CD4-positive, alpha-beta T cell treated with Interleukin-4 for 4 hours (primary cell): ENCODE results near the gene DOCK10.
A peak's percentile ranks its signal among the peaks of the same experiment; 100 is the strongest.

Experiments
- DNase-seq: peaks from one replicate; pipeline ENCODE4 v3.0.0-alpha.2; 2020

DOCK10 gene

GRCh38 chr2:224973112-224974016 is 68.9 kb downstream of the DOCK10 start:
- peak; percentile 48 for DNase-seq

- peak; percentile 22 for DNase-seq
These were observed 71.1 kb downstream of the DOCK10 start for GRCh38 chr2:224971214-224971613.

- DNase-seq, result no peak
These were observed 72.0 kb downstream of the DOCK10 start for GRCh38 chr2:224970311-224970710.

- no peak for DNase-seq
These were observed 72.5 kb downstream of the DOCK10 start for GRCh38 chr2:224969633-224970260.

GRCh38 chr2:224969095-224969494 is 73.2 kb downstream of the DOCK10 start:
- DNase-seq, result no peak

- no peak for DNase-seq
These were observed 74.2 kb downstream of the DOCK10 start for GRCh38 chr2:224968051-224968450.

GRCh38 chr2:224966613-224967012 is 75.7 kb downstream of the DOCK10 start:
- no peak for DNase-seq

GRCh38 chr2:224959556-224959955 is 82.7 kb downstream of the DOCK10 start:
- no peak for DNase-seq

GRCh38 chr2:224958873-224959272 is 83.4 kb downstream of the DOCK10 start:
- DNase-seq, result no peak

GRCh38 chr2:224958462-224958857 is 83.8 kb downstream of the DOCK10 start:
- no peak for DNase-seq

GRCh38 chr2:224957540-224958461 is 84.5 kb downstream of the DOCK10 start:
- no peak for DNase-seq

- DNase-seq, result no peak
These were observed 85.6 kb downstream of the DOCK10 start for GRCh38 chr2:224956706-224957105.

- no peak for DNase-seq
These were observed 87.3 kb downstream of the DOCK10 start for GRCh38 chr2:224954980-224955379.

GRCh38 chr2:224952936-224953657 is 89.2 kb downstream of the DOCK10 start:
- DNase-seq, result peak; percentile 71

GRCh38 chr2:224951723-224952481 is 90.4 kb downstream of the DOCK10 start:
- no peak for DNase-seq

- no peak for DNase-seq
These were observed 93.4 kb downstream of the DOCK10 start for GRCh38 chr2:224948859-224949258.

- no peak for DNase-seq
These were observed 94.3 kb downstream of the DOCK10 start for GRCh38 chr2:224948005-224948404.

- no peak for DNase-seq
These were observed 94.7 kb downstream of the DOCK10 start for GRCh38 chr2:224947566-224947965.

GRCh38 chr2:224946895-224947294 is 95.4 kb downstream of the DOCK10 start:
- DNase-seq, result peak; percentile 81

GRCh38 chr2:224944707-224945547 is 97.3 kb downstream of the DOCK10 start:
- DNase-seq, result no peak

- peak; percentile 56 for DNase-seq
These were observed 98.6 kb downstream of the DOCK10 start for GRCh38 chr2:224943601-224944041.
